ENCODE measurements around the gene TEKT5.

DNA sequence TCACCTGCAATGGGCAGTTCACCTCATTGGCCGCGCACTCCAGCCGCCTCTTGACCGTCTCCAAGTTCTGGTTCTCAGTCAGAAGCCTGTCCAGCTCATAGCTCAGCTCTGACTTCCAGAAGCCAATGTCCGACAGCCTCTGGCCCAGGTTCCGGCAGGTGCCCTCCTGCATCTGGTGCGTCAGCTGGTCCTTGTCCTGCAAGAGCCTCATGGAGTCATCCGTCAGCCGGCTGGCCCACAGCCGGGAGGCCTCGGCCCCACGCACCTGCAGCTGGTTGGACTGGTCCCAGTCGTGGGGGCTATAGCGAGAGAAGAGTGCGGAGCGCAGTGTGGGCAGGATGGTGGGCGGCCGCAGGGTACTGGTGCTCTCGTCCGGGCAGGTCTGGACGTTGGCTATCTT lies 424 bp downstream of the TEKT5 start:
- no peak for TF ChIP-seq POLR2A (IDR thresholded peaks at IDR 0.05)
- TF ChIP-seq, protein P1, sequence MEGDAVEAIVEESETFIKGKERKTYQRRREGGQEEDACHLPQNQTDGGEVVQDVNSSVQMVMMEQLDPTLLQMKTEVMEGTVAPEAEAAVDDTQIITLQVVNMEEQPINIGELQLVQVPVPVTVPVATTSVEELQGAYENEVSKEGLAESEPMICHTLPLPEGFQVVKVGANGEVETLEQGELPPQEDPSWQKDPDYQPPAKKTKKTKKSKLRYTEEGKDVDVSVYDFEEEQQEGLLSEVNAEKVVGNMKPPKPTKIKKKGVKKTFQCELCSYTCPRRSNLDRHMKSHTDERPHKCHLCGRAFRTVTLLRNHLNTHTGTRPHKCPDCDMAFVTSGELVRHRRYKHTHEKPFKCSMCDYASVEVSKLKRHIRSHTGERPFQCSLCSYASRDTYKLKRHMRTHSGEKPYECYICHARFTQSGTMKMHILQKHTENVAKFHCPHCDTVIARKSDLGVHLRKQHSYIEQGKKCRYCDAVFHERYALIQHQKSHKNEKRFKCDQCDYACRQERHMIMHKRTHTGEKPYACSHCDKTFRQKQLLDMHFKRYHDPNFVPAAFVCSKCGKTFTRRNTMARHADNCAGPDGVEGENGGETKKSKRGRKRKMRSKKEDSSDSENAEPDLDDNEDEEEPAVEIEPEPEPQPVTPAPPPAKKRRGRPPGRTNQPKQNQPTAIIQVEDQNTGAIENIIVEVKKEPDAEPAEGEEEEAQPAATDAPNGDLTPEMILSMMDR (IDR thresholded peaks at IDR 0.05) = no peak

All from lower leg skin (tissue), 3 donors.